Tibial artery (tissue), 4 donors: ENCODE measurements around the gene SCN2B.

Experiments
- DNase-seq, 2 donors: peaks; one replicate each; pipeline ENCODE4 v3.0.0-alpha.2; 2019
- H3K27ac ChIP-seq, 2 donors: fragments of 200-600 bp; sonication (generic) in 1 of 2; 1 replicate in 1 of 2; 2 replicates in 1 of 2; pipeline ENCODE4 v1.5.1; 2018 to 2019; ENCODE audit warnings: mild to moderate bottlenecking in 1 of 2
- H3K27me3 ChIP-seq, 2 donors: fragments of 200-600 bp; sonication (generic) in 1 of 2; one replicate each; pipeline versions ENCODE4 v1.5.1 to v1.6.0; 2016 to 2019
- H3K36me3 ChIP-seq, 3 donors: fragments of 200-600 bp; sonication (generic) in 2 of 3; one replicate each; pipeline ENCODE4 v1.5.1; 2016 to 2019; ENCODE audit warnings: mild to moderate bottlenecking in 2 of 3
- H3K4me1 ChIP-seq, 4 donors: fragments of 200-600 bp; sonication (generic) in 2 of 4; 1 replicate in 3 of 4; 2 replicates in 1 of 4; pipeline ENCODE4 v1.5.1; 2016 to 2019
- H3K4me3 ChIP-seq, 2 donors: fragments of 200-600 bp; sonication (generic) in 1 of 2; 1 replicate in 1 of 2; 2 replicates in 1 of 2; pipeline ENCODE4 v1.5.1; 2018 to 2019; ENCODE audit warnings: mild to moderate bottlenecking in 2 of 2
- H3K9me3 ChIP-seq, 3 donors: fragments of 200-600 bp; sonication (generic) in 1 of 3; one replicate each; pipeline ENCODE4 v1.5.1; 2016 to 2019
- CTCF ChIP-seq, 2 experiments: fragments of 200-600 bp in 1 of 2; fragments of 450-650 bp in 1 of 2; IDR thresholded peaks; one replicate each; pipeline ENCODE4 v1.5.1; 2017 to 2019; ENCODE audit warnings: antibody characterized with exemption in 2 of 2, mild to moderate bottlenecking in 1 of 2, moderate library complexity in 1 of 2
- intact Hi-C: fragments of 100-400 bp; cut with DNase I; formaldehyde crosslinking; loops from one replicate; pipeline ENCODE4 v1.15.0; 2023; ENCODE audit warnings: low total_unique reads

SCN2B gene

GRCh38 chr11:118167253-118167652 is 9.2 kb downstream of the SCN2B start:
- H3K4me1 ChIP-seq = peaks cover 0 to 10% (median 3%) of the 10 kb centered on the region in 4 donors
- H3K27me3 ChIP-seq = peaks cover 0 to 59% of the 10 kb centered on the region in 2 donors
- H3K4me3 ChIP-seq = no peak overlapping the region
- H3K36me3 ChIP-seq = no peaks in the 10 kb centered on the region
- no peak for TF ChIP-seq CTCF (IDR thresholded peaks at IDR 0.05)
- no peak overlapping the region for H3K27ac ChIP-seq
- intact Hi-C loops = no loop called here
- DNase-seq = no peak
- H3K9me3 ChIP-seq = no peaks in the 10 kb centered on the region

- Histone ChIP-seq H3K9me3 (no peaks in the 10 kb centered on the region), H3K4me1 (peaks cover 0 to 7% (median 1%) of the 10 kb centered on the region in 4 donors), H3K27ac (no peak overlapping the region), H3K36me3 (no peaks in the 10 kb centered on the region), H3K4me3 (no peak overlapping the region), H3K27me3 (peaks cover 0 to 57% of the 10 kb centered on the region in 2 donors)
- DNase-seq = no peak
- TF ChIP-seq CTCF (IDR thresholded peaks at IDR 0.05) = no peak
- intact Hi-C loops = no loop called here
Observed at GRCh38 chr11:118166641-118167040, 9.8 kb downstream of the SCN2B start.

GRCh38 chr11:118164885-118165284 is 11.6 kb downstream of the SCN2B start:
- Histone ChIP-seq H3K36me3 (no peaks in the 10 kb centered on the region), H3K27me3 (peaks cover 0 to 62% of the 10 kb centered on the region in 2 donors), H3K27ac (no peak overlapping the region), H3K4me3 (no peak overlapping the region), H3K4me1 (no peaks in the 10 kb centered on the region), H3K9me3 (no peaks in the 10 kb centered on the region)
- intact Hi-C loops = no loop called here
- DNase-seq = no peak
- no peak for TF ChIP-seq CTCF (IDR thresholded peaks at IDR 0.05)

GRCh38 chr11:118163494-118163893 is 12.9 kb downstream of the SCN2B start:
- intact Hi-C loops = no loop called here
- no peaks in the 10 kb centered on the region for H3K4me1 ChIP-seq
- no peak for TF ChIP-seq CTCF (IDR thresholded peaks at IDR 0.05)
- no peak overlapping the region for H3K27ac ChIP-seq
- H3K27me3 ChIP-seq = peaks cover 0 to 59% of the 10 kb centered on the region in 2 donors
- no peak overlapping the region for H3K4me3 ChIP-seq
- no peaks in the 10 kb centered on the region for H3K9me3 ChIP-seq
- no peak for DNase-seq
- no peaks in the 10 kb centered on the region for H3K36me3 ChIP-seq

GRCh38 chr11:118162846-118163245 is 13.6 kb downstream of the SCN2B start:
- Histone ChIP-seq H3K4me1 (no peaks in the 10 kb centered on the region), H3K9me3 (no peaks in the 10 kb centered on the region), H3K27me3 (peaks cover 0 to 58% of the 10 kb centered on the region in 2 donors), H3K36me3 (no peaks in the 10 kb centered on the region), H3K27ac (no peak overlapping the region), H3K4me3 (no peak overlapping the region)
- no peak for TF ChIP-seq CTCF (IDR thresholded peaks at IDR 0.05)
- no peak for DNase-seq
- intact Hi-C loops = no loop called here

- Histone ChIP-seq H3K27ac (no peak overlapping the region), H3K4me1 (no peaks in the 10 kb centered on the region), H3K9me3 (no peaks in the 10 kb centered on the region), H3K27me3 (peaks cover 0 to 67% of the 10 kb centered on the region in 2 donors), H3K4me3 (no peak overlapping the region), H3K36me3 (no peaks in the 10 kb centered on the region)
- intact Hi-C loops = no loop called here
- DNase-seq = no peak
- TF ChIP-seq CTCF (IDR thresholded peaks at IDR 0.05) = no peak
Observed at GRCh38 chr11:118161786-118162185, 14.7 kb downstream of the SCN2B start.
